ENCODE results near the gene RHOB.

DNA sequence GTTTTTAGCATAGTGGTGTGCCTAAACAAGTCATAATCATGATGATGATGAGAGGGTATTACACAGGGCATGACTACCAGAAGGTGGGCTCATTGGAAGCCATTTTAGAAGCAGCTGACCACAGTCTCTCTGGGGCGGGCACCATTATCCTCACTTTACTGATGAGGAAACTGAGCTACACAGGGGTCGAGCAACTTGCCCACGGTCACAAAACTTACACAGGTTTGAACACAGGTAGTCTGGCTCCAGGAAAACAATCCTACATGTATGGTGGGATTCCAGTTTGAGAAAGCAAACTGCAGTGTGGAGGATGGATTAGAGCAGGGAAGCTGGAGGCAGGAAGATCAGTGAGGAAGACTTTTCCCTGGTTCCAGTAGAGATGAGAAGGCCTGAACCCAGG is 6.2 kb downstream of the RHOB start:
- TF ChIP-seq POLR2A (IDR thresholded peaks at IDR 0.05; ENCODE audit: low read length) = no peak
- TF ChIP-seq GATA1 (IDR thresholded peaks at IDR 0.05; ENCODE audit: low read depth, low read length) = no peak
